ENCODE data around the gene CNOT6L.

CNOT6L gene

DNA sequence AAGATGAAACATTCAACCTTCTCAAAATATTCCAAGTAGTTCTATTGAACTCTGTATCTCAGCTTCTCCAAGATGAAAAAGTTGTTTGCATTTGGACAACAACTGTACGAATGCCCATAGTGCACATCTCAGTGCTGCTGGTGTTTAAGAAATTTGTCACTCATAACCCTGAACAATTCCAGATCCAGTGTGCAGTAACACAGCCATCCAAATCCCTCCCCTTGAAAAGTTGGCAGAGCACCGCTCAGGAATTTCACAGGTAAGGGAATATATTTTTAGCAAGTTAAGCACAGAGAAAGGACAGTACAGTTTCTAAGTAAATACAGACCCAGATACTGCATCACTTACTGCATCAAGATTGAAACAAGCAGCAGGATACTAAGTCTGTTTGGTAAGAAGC is 104.7 kb downstream of the CNOT6L start:
- H3K4me3 ChIP-seq (ENCODE audit: low read depth, low read length), result no peak overlapping the region
- TF ChIP-seq, protein P1, sequence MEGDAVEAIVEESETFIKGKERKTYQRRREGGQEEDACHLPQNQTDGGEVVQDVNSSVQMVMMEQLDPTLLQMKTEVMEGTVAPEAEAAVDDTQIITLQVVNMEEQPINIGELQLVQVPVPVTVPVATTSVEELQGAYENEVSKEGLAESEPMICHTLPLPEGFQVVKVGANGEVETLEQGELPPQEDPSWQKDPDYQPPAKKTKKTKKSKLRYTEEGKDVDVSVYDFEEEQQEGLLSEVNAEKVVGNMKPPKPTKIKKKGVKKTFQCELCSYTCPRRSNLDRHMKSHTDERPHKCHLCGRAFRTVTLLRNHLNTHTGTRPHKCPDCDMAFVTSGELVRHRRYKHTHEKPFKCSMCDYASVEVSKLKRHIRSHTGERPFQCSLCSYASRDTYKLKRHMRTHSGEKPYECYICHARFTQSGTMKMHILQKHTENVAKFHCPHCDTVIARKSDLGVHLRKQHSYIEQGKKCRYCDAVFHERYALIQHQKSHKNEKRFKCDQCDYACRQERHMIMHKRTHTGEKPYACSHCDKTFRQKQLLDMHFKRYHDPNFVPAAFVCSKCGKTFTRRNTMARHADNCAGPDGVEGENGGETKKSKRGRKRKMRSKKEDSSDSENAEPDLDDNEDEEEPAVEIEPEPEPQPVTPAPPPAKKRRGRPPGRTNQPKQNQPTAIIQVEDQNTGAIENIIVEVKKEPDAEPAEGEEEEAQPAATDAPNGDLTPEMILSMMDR (IDR thresholded peaks at IDR 0.05; ENCODE audit: borderline replicate concordance, insufficient read depth, low read depth, low read length), result no peak

DNA sequence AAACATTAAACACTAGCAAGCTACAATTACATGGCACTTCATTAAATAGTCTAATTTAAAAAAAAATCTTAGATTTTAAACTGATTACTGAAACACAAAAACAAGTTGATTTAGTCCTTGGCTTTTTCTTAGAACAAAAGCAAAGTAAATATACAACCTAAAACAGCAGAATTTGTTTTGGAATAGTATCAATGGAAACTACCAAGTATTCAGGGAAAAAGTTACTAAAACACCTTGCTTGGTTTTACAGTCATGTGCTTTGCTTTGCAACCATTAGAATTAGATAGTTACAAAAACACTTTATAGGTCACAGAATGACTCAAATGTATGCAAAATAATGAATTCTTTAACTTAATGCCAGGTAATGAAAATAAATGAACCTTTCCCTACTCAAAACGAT is 105.3 kb downstream of the CNOT6L start:
- H3K4me3 ChIP-seq (ENCODE audit: low read depth, low read length), result no peak overlapping the region
- TF ChIP-seq, protein P1 (IDR thresholded peaks at IDR 0.05; ENCODE audit: borderline replicate concordance, insufficient read depth, low read depth, low read length), result no peak

DNA sequence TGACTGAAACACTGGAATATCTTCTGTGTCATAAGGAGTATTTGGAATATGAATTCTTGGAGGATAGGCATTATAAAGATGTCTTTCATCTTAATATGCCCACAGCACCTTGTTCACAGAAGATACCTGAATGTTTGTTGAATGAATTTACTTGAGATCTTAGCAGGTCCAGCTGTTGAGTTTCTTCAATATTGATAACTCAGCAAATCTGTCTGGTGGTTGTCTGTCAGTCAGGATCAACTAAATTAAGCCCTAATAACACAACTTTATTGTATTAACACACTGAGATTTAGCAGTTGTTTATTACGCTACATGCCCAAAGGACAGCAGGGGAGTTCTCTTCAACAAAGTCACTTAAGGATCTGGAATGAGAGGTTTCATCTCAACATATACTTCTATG is 106.5 kb downstream of the CNOT6L start:
- H3K4me3 ChIP-seq (ENCODE audit: low read depth, low read length), result no peak overlapping the region
- TF ChIP-seq, protein P1 (IDR thresholded peaks at IDR 0.05; ENCODE audit: borderline replicate concordance, insufficient read depth, low read depth, low read length), result no peak

DNA sequence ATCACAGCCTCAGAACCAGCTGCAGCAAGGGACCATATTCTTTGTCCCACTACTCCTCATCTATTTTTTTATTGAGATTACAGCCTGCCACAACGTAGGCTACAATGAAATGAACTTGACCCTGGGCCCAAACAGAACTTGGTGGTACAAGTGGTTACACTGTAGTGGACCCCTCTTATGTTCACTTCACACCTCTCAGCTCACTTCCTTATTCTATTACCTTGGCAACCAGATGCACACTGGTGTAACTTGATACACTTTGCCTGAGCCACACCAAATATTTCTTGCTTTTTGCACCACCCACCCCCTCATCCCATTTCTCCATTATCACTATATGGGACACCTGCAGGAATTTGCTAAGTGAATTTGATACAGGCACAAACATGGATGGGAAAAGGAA is 107.7 kb downstream of the CNOT6L start:
- TF ChIP-seq, protein P1 (IDR thresholded peaks at IDR 0.05; ENCODE audit: borderline replicate concordance, insufficient read depth, low read depth, low read length), result no peak

DNA sequence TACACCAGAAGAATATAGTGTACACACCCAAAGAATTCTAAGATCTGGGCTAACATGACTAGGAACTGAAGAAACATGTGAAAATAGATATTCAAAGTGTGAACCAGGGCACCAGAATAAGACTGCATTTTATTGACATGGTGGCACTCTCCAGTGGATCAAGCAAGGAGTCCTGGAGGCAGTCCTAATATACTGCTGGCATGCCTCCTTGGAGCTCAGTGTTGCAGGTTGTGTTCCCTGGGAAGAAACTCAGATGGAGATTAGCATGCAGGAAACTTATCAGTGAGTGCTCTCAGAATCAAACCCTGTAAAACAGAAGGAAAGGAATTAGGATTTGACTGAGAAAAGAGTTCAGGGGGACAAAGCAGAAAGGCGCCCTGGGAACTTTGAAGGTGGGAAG is 108.5 kb downstream of the CNOT6L start:
- H3K4me3 ChIP-seq (ENCODE audit: low read depth, low read length), result no peak overlapping the region
- TF ChIP-seq, protein P1 (IDR thresholded peaks at IDR 0.05; ENCODE audit: borderline replicate concordance, insufficient read depth, low read depth, low read length), result no peak

More for the DNA sequence above, 107.7 kb downstream of the CNOT6L start:
- no peak overlapping the region for H3K4me3 ChIP-seq (ENCODE audit: low read depth, low read length)

DNA sequence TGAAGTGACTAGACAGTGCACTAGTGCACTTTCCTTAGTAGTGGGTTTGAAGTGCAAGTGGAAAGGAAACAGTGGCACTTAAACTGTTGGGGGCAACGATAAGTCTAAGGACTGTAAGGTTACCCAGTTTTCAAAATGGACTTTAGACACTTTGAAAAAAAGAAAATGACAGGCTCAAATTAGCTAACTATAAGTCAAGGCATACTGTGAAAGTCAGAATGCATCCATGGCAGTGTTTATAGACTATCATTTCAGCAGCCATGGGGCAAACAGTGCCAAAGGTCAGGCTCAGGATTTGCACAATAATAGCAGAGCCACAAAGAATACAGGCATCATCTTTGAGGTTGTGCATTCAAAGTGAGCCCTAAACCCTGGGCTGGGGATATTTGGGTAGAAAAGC is 109.1 kb downstream of the CNOT6L start:
- no peak overlapping the region for H3K4me3 ChIP-seq (ENCODE audit: low read depth, low read length)
- TF ChIP-seq, protein P1 (IDR thresholded peaks at IDR 0.05; ENCODE audit: borderline replicate concordance, insufficient read depth, low read depth, low read length), result no peak

- no peak overlapping the region for H3K4me3 ChIP-seq (ENCODE audit: low read depth, low read length)
- TF ChIP-seq, protein P1 (IDR thresholded peaks at IDR 0.05; ENCODE audit: borderline replicate concordance, insufficient read depth, low read depth, low read length), result no peak
Measured at GRCh38 chr4:77706717-77707116, 112.5 kb downstream of the CNOT6L start.

Measured in GM12875 (cell line).